GM12801 (cell line): ENCODE results near the gene NME9.

Source experiments
- CTCF ChIP-seq: IDR thresholded peaks from one replicate; pipeline ENCODE4 v1.5.1; 2011; ENCODE audit warnings: control low read depth; ENCODE audit not compliant: insufficient read length; ENCODE audit errors: extremely low read depth

The NME9 gene

DNA sequence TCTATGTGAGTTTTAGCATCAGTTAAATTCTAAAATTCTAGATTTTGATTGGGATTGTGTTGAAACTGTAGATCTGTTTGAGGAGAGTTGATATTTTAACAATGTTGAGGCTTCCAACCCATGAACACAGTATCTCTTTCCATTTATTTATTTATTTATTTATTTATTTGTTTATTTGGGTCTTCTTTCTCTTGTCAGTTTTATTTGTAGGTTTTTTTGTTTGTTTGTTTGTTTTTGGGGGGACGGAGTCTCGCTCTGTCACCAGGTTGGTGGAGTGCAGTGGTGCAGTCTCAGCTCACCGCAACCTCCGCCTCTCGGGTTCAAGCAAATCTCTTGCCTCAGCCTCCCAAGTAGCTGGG lies 44.1 kb upstream of the NME9 start:
- TF ChIP-seq CTCF, result no peak

- no peak for TF ChIP-seq CTCF
Observed at GRCh38 chr3:138373087-138373735, 43.6 kb upstream of the NME9 start.

- TF ChIP-seq CTCF, result no peak
Observed at GRCh38 chr3:138371070-138371965, 41.7 kb upstream of the NME9 start.

- no peak for TF ChIP-seq CTCF
Observed at GRCh38 chr3:138370321-138370720, 40.7 kb upstream of the NME9 start.

DNA sequence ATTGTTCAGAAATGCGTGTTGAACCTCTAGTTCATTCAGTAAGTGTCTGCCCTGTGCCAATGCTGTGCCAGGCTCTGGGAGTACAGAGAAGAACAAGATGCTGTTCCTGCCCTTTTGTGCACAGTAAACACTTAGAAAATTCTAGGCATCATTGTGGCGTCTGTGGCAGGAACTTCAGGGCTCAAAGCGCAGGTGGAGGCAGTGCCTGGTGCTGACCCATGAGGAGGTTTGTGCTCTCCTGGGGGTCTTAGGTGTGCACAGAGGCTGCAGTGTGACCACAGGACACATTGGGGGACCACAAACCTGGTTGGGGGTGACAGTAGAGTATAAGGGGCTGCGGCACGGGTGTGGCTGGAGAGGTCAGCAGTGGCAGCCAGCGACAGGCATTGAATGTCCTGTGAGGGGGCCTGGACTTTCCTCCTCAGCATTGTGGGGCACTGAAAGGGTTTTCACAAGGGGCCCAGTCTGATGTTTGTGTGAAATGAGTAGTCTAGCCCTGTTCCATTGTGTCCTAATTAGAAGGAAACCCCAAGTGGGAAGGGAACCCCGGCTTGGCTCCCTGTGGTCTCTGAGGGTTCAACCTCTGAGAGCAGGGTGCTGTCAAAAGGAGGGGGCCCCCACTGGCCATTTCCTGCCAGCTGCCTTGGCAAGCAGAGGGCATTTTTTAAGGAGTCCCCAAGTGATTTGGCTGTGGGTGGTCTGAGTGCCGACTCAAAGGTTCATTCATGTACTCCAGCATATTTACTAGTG lies 39.7 kb upstream of the NME9 start:
- no peak for TF ChIP-seq CTCF

- TF ChIP-seq CTCF, result no peak
Observed at GRCh38 chr3:138367911-138368310, 38.3 kb upstream of the NME9 start.

DNA sequence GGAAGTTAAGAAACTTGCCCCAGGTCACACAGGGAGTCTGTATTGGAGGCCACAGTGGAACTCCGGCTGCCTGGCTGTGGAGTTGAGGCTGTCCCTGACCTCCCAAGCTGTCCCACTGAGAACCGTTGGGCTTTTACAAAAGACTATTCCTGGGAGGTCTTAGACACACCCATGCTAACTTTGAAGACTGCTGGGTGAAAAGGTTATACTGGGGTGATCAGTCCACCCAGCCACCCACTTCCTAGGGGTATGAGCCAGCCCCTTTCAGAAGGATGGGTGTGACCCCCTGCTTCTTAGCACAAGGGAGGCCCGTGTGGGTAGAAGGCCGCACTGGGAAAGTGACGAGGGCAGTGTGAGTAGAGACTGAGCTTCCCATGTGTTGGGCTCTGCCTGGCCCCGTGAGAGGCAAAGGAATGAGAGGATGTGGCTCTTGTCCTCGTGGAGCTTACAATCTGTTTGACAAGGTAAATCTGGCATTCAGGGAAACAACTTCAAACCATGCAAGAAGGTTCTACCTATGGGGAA lies 37.7 kb upstream of the NME9 start:
- no peak for TF ChIP-seq CTCF
